GM12892 (cell line): ENCODE data around the gene THAP10.

ENCODE experiments used
- POLR2A ChIP-seq: IDR thresholded peaks from 2 replicates; pipeline ENCODE4 v1.6.1; 2011; ENCODE audit warnings: low read depth, low read length, control low read depth
- POLR2AphosphoS5 ChIP-seq: IDR thresholded peaks from 2 replicates; pipeline ENCODE4 v1.6.1; 2011; ENCODE audit warnings: low read depth, low read length, control low read depth

DNA sequence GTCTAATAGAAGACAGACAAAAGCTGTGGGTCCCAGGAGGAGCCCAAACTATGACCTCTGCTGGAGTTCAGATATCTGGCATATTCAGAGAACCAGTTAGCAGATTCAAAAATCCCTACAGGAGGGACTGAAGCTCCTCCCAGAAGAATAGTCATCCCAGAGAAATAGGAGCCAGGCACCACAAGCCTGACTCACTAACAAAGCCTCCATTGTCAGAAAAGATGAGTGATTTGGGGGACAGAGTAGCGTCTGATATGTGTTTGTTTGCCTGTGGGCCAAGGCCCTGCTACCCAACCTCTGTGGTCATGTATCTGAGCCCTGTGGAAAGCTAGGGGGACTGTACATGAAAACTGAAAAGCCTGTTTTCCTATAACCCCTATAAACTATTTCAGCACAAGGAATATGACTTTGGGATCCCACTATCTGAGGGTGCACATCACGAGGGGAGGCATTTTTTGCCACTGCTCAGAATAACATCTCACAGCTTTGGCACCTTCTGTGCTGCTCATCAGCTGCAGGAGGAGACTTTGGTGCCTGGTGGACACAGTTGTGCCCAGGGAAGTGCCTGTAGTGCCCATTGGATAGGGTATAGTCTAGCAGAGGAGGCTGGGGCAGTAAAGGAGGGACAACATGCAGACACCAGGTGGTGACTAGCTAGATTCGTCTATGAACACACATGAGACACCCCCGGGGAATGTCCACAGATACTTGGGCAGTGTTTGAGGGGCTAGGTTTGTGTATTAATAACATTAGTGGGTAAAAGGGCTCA is 28.6 kb downstream of the THAP10 start:
- no peak for TF ChIP-seq POLR2A
- TF ChIP-seq POLR2AphosphoS5: no peak
